Naive thymus-derived CD4-positive, alpha-beta T cell (primary cell): ENCODE results near the gene FBXO41. TPM values are rescaled to one million over a fixed set of nuclear protein-coding genes. Genes with fewer than 3 reads are reported as not detected.

Source experiments
- ATAC-seq: fragments of 150-1000 bp; cut with Tn5 transposase; 2 replicates; pipeline ENCODE4 v1.10.0; 2021; ENCODE audit warnings: mild to moderate bottlenecking, moderate library complexity
- CTCF ChIA-PET: fragments of 350-600 bp; sonication (Branson Sonifier 250); formaldehyde crosslinking; loops from one replicate; lab custom pipeline; 2021; ENCODE audit warnings: antibody characterized with exemption; lab: Charles Lee
- POLR2A ChIA-PET: fragments of 350-600 bp; sonication (Branson Sonifier 250); formaldehyde crosslinking; loops from one replicate; lab custom pipeline; 2021; ENCODE audit warnings: antibody characterized with exemption, inconsistent platforms; lab: Charles Lee
- DNase-seq, 9 donors: peaks; one replicate each; pipeline versions ENCODE4 v3.0.0 to v3.0.0-alpha.2; 2020 to 2022; ENCODE audit warnings: mixed read lengths in 1 of 9
- H3K27ac ChIP-seq: one replicate; pipeline ENCODE4 v1.7.0; 2013; ENCODE audit warnings: mild to moderate bottlenecking, low read depth, low read length, moderate library complexity
- H3K27me3 ChIP-seq, 2 donors: one replicate each; pipeline ENCODE4 v1.7.0; 2013; ENCODE audit warnings: low read length in 2 of 2, mild to moderate bottlenecking in 2 of 2, moderate library complexity in 2 of 2; ENCODE audit not compliant: control insufficient read depth in 2 of 2, insufficient read depth in 2 of 2
- H3K36me3 ChIP-seq, 3 experiments: 1 replicate in 2 of 3; 2 replicates in 1 of 3; pipeline ENCODE4 v1.7.0; 2013; ENCODE audit warnings: low read length in 3 of 3, mild to moderate bottlenecking in 3 of 3, moderate library complexity in 1 of 3; ENCODE audit not compliant: insufficient read depth in 3 of 3, control insufficient read depth in 2 of 3
- H3K4me1 ChIP-seq, 2 donors: one replicate each; pipeline ENCODE4 v1.7.0; 2013; ENCODE audit warnings: low read length in 2 of 2, mild to moderate bottlenecking in 2 of 2, moderate library complexity in 1 of 2; ENCODE audit not compliant: control insufficient read depth in 2 of 2, insufficient read depth in 2 of 2
- H3K4me3 ChIP-seq: 2 replicates; pipeline ENCODE4 v1.7.0; 2013; ENCODE audit warnings: mild to moderate bottlenecking, low read length
- H3K9me3 ChIP-seq, 3 experiments: 1 replicate in 2 of 3; 2 replicates in 1 of 3; pipeline ENCODE4 v1.7.0; 2013; ENCODE audit warnings: low read length in 3 of 3; ENCODE audit not compliant: control insufficient read depth in 2 of 3
- H3K27ac Mint-ChIP-seq, 9 donors: one replicate each; pipeline ENCODE4 v1.8.0; 2020 to 2022; ENCODE audit warnings: mixed read lengths in 9 of 9, mild to moderate bottlenecking in 8 of 9, moderate library complexity in 5 of 9, inconsistent platforms in 2 of 9
- H3K27me3 Mint-ChIP-seq, 5 donors: one replicate each; pipeline ENCODE4 v1.8.0; 2021 to 2022; ENCODE audit warnings: mixed read lengths in 5 of 5, mild to moderate bottlenecking in 1 of 5
- H3K36me3 Mint-ChIP-seq, 5 donors: one replicate each; pipeline ENCODE4 v1.8.0; 2020 to 2022; ENCODE audit warnings: mixed read lengths in 5 of 5, mild to moderate bottlenecking in 3 of 5, inconsistent platforms in 1 of 5
- H3K4me1 Mint-ChIP-seq, 7 donors: one replicate each; pipeline ENCODE4 v1.8.0; 2020 to 2022; ENCODE audit warnings: mixed read lengths in 7 of 7, mild to moderate bottlenecking in 3 of 7, inconsistent platforms in 1 of 7
- H3K4me3 Mint-ChIP-seq, 10 donors: one replicate each; pipeline ENCODE4 v1.8.0; 2020 to 2022; ENCODE audit warnings: mild to moderate bottlenecking in 10 of 10, mixed read lengths in 10 of 10, moderate library complexity in 6 of 10, inconsistent platforms in 2 of 10
- H3K9me3 Mint-ChIP-seq, 11 donors: one replicate each; pipeline ENCODE4 v1.8.0; 2020 to 2022; ENCODE audit warnings: mixed read lengths in 11 of 11, mild to moderate bottlenecking in 4 of 11, inconsistent platforms in 1 of 11, moderate library complexity in 1 of 11
- intact Hi-C, 2 donors: fragments of 100-400 bp; cut with micrococcal nuclease; formaldehyde crosslinking; loops; one replicate each; pipeline ENCODE4 v1.15.1; 2023
- polyA plus RNA-seq, 2 donors: library from polyadenylated mRNA; unstranded; fragments of 300-500 nt; fragmentation: Illumina TruSeq; gene quantifications; one replicate each; pipeline ENCODE4 v1.2.3, GENCODE V29; 2021
- total RNA-seq, 6 experiments: library from RNA in 5 of 6; stranded (reverse) in 5 of 6; gene quantifications; 1 replicate in 5 of 6; 2 replicates in 1 of 6; pipeline ENCODE4 v1.2.3 and lab custom pipeline; 2021 to 2026

The FBXO41 gene
- total and polyA plus RNA-seq, 7 experiments from 2014 or later = 1.5 to 19.6 (median 14.1) TPM

DNA sequence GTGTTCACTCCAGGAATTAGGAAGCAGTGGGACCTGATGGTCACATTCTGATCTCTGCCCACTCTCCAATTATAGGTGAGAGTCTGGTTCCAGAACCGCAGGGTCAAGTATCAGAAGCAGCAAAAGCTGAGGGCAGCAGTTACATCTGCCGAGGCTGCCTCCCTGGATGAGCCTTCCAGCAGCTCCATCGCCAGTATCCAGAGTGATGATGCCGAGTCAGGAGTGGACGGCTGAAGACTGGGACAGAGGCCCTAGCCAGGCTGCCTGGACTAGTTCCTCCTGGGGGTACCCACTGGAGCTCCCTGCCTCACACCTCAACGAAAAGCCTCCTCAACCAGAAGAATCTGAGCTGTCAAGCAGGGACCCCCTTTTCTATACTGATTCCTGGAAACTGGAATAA lies 73.6 kb downstream of the FBXO41 start:
- Histone ChIP-seq H3K27me3 (no peaks in the 10 kb centered on the region), H3K4me3 (no peak overlapping the region), H3K27ac (no peak overlapping the region), H3K36me3 (peaks cover 0 to 4% (median 0%) of the 10 kb centered on the region in 3 experiments), H3K9me3 (no peaks in the 10 kb centered on the region), H3K4me1 (peaks cover 14 to 18% of the 10 kb centered on the region in 2 donors)
- H3K4me3 Mint-ChIP-seq = no peak overlapping the region
- ChIA-PET CTCF (interaction anchor here (0.5 to 3.7 kb wide), 4 partner anchors 34 to 324 kb away, joined by 3 to 25 read pairs (median 4); no protein-coding TSS in a partner anchor), POLR2A (no interaction called here)
- no peaks in the 10 kb centered on the region for H3K9me3 Mint-ChIP-seq
- H3K4me1 Mint-ChIP-seq = peaks cover 13 to 35% (median 34%) of the 10 kb centered on the region in 7 donors
- intact Hi-C loops = loop anchor here in 1 of 2 donors (5.0 kb wide), 1 partner anchor 1747 kb away; the partner anchor contains the start of gene POLE4
- peaks cover 12 to 18% (median 16%) of the 10 kb centered on the region in 5 donors for H3K27me3 Mint-ChIP-seq
- no peak for ATAC-seq
- DNase-seq = no peak
- no peak overlapping the region for H3K27ac Mint-ChIP-seq
- peaks cover 0 to 1% (median 0%) of the 10 kb centered on the region in 5 donors for H3K36me3 Mint-ChIP-seq

- intact Hi-C loops = loop anchor here in 1 of 2 donors (5.0 kb wide), 1 partner anchor 1747 kb away; the partner anchor contains the start of gene POLE4
- DNase-seq = no peak
- no peaks in the 10 kb centered on the region for H3K27me3 ChIP-seq
- H3K4me3 Mint-ChIP-seq = no peak overlapping the region
- H3K4me3 ChIP-seq = no peak overlapping the region
- ATAC-seq = no peak
- CTCF ChIA-PET = interaction anchor here (1.1 to 3.7 kb wide), 2 partner anchors 33 to 125 kb away, joined by 3 to 25 read pairs; no protein-coding TSS in a partner anchor
- no peak overlapping the region for H3K27ac ChIP-seq
- peaks cover 0 to 4% (median 0%) of the 10 kb centered on the region in 3 experiments for H3K36me3 ChIP-seq
- H3K27ac Mint-ChIP-seq = no peak overlapping the region
- peaks cover 15 to 25% (median 19%) of the 10 kb centered on the region in 5 donors for H3K27me3 Mint-ChIP-seq
- H3K9me3 ChIP-seq = no peaks in the 10 kb centered on the region
- peaks cover 6 to 28% (median 27%) of the 10 kb centered on the region in 7 donors for H3K4me1 Mint-ChIP-seq
- POLR2A ChIA-PET = interaction anchor here (0.6 kb wide), 1 partner anchor 937 kb away, joined by 3 read pairs; no protein-coding TSS in a partner anchor
- no peaks in the 10 kb centered on the region for H3K9me3 Mint-ChIP-seq
- peaks cover 0 to 1% (median 0%) of the 10 kb centered on the region in 5 donors for H3K36me3 Mint-ChIP-seq
- H3K4me1 ChIP-seq = peaks cover 14 to 18% of the 10 kb centered on the region in 2 donors
Measured at GRCh38 chr2:73210019-73210418, 74.3 kb downstream of the FBXO41 start.

- H3K36me3 ChIP-seq = no peaks in the 10 kb centered on the region
- H3K27ac Mint-ChIP-seq = no peak overlapping the region
- intact Hi-C loops = no loop called here
- POLR2A ChIA-PET = no interaction called here
- H3K27me3 ChIP-seq = no peaks in the 10 kb centered on the region
- H3K4me3 ChIP-seq = no peak overlapping the region
- H3K9me3 Mint-ChIP-seq = peaks cover 0 to 1% (median 0%) of the 10 kb centered on the region in 11 donors
- CTCF ChIA-PET = interaction anchor here (0.6 to 1.1 kb wide), 2 partner anchors 28 to 31 kb away, joined by 3 to 5 read pairs; no protein-coding TSS in a partner anchor
- H3K27me3 Mint-ChIP-seq = peaks cover 28 to 41% (median 33%) of the 10 kb centered on the region in 5 donors
- peaks cover 9 to 11% of the 10 kb centered on the region in 2 donors for H3K4me1 ChIP-seq
- H3K9me3 ChIP-seq = no peaks in the 10 kb centered on the region
- DNase-seq = no peak
- H3K4me3 Mint-ChIP-seq = no peak overlapping the region
- no peak for ATAC-seq
- no peaks in the 10 kb centered on the region for H3K36me3 Mint-ChIP-seq
- H3K27ac ChIP-seq = no peak overlapping the region
- peaks cover 2 to 16% (median 11%) of the 10 kb centered on the region in 7 donors for H3K4me1 Mint-ChIP-seq
Measured at GRCh38 chr2:73208258-73208657, 76.0 kb downstream of the FBXO41 start.

DNA sequence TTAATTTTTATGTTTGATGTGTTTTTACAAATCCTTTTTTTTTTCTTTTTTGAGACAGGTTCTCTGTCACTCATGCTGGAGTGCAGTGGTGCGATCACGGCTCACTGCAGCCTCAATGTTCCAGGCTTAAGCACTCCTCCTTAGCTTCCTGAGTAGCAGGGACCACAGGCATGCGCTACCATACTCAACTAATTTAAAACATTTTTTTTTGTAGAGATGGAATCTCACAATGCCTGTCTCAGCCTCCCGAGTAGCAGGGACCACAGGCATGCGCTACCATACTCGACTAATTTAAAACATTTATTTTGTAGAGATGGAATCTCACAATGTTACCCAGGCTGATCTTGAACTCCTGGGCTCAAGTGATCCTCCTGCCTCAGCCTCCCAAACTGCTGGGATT lies 78.7 kb downstream of the FBXO41 start:
- Histone ChIP-seq H3K4me3 (no peak overlapping the region), H3K27ac (no peak overlapping the region), H3K9me3 (no peaks in the 10 kb centered on the region), H3K36me3 (no peaks in the 10 kb centered on the region), H3K4me1 (no peaks in the 10 kb centered on the region), H3K27me3 (peaks cover 3 to 6% of the 10 kb centered on the region in 2 donors)
- Mint-ChIP-seq H3K4me1 (peaks cover 0 to 13% (median 8%) of the 10 kb centered on the region in 7 donors), H3K9me3 (peaks cover 0 to 1% (median 0%) of the 10 kb centered on the region in 11 donors), H3K36me3 (peaks cover 0 to 3% (median 0%) of the 10 kb centered on the region in 5 donors), H3K27me3 (peaks cover 41 to 52% (median 46%) of the 10 kb centered on the region in 5 donors), H3K4me3 (no peak overlapping the region), H3K27ac (no peak overlapping the region)
- no peak for ATAC-seq
- intact Hi-C loops = no loop called here
- CTCF ChIA-PET = no interaction called here
- POLR2A ChIA-PET = no interaction called here
- no peak for DNase-seq

Other genes starting within 250 kb of the FBXO41 start
- 10 to 100 TPM in 3 of 5 experiments, 1 to 10 TPM in 2; 8.8 to 17.4 (median 10.9) TPM for gene SFXN5, start 212.8 kb downstream of the FBXO41 start, total RNA-seq
- gene SFXN5, start 212.8 kb downstream of the FBXO41 start, polyA plus RNA-seq = 1 to 10 TPM; 2.2 to 4.4 TPM
- 10 to 100 TPM in 3 of 5 experiments, 1 to 10 TPM in 2; 8.6 to 13.2 (median 11.2) TPM for gene RAB11FIP5, start 171.5 kb downstream of the FBXO41 start, total RNA-seq
- 10 to 100 TPM in 1 of 2 donors, 1 to 10 TPM in 1; 5.6 to 12.0 TPM for gene RAB11FIP5, start 171.5 kb downstream of the FBXO41 start, polyA plus RNA-seq
- not detected for gene NOTO, start 81.9 kb downstream of the FBXO41 start, total RNA-seq
- not detected for gene NOTO, start 81.9 kb downstream of the FBXO41 start, polyA plus RNA-seq
- 10 to 100 TPM; 25.1 to 76.2 (median 42.7) TPM for gene SMYD5, start 70.2 kb downstream of the FBXO41 start, total RNA-seq
- gene SMYD5, start 70.2 kb downstream of the FBXO41 start, polyA plus RNA-seq = 10 to 100 TPM; 25.6 to 28.0 TPM
- 1 to 10 TPM; 4.3 to 8.8 (median 6.9) TPM for gene PRADC1, start 51.2 kb downstream of the FBXO41 start, total RNA-seq
- gene PRADC1, start 51.2 kb downstream of the FBXO41 start, polyA plus RNA-seq = 10 to 100 TPM; 25.1 to 29.5 TPM
- 100 to 1,000 TPM; 118 to 322 (median 181) TPM for gene CCT7, start 50.2 kb downstream of the FBXO41 start, total RNA-seq
- gene CCT7, start 50.2 kb downstream of the FBXO41 start, polyA plus RNA-seq = 100 to 1,000 TPM; 284 to 298 TPM
- under 1 TPM in 3 of 5 experiments, not detected in 2; 0.15 to 0.16 (median 0.15) TPM for gene EGR4, start 9.1 kb upstream of the FBXO41 start, total RNA-seq
- gene EGR4, start 9.1 kb upstream of the FBXO41 start, polyA plus RNA-seq = not detected
- gene ALMS1, start 101.4 kb upstream of the FBXO41 start, total RNA-seq = 10 to 100 TPM; 16.3 to 46.7 (median 23.5) TPM
- gene ALMS1, start 101.4 kb upstream of the FBXO41 start, polyA plus RNA-seq = 1 to 10 TPM; 2.7 to 4.4 TPM